SK-N-SH (cell line): ENCODE results near the gene RTN3.

Experiments used
- EZH2phosphoT487 ChIP-seq: fragments of 200-600 bp; sonication (generic); IDR thresholded peaks from 2 replicates; pipeline ENCODE4 v1.6.1; 2017; ENCODE audit warnings: low read depth, mixed run types, mild to moderate bottlenecking, antibody characterized with exemption, moderate library complexity, borderline replicate concordance
- FOXJ3 ChIP-seq: sonication (generic); formaldehyde crosslinking; IDR thresholded peaks from 2 replicates; pipeline ENCODE4 v1.5.1; 2020; ENCODE audit warnings: mild to moderate bottlenecking, missing genetic modification reagents
- FOXM1 ChIP-seq: IDR thresholded peaks from 2 replicates; pipeline ENCODE4 v1.4.0; 2012; ENCODE audit warnings: low read depth, mild to moderate bottlenecking
- MXI1 ChIP-seq: IDR thresholded peaks from 2 replicates; pipeline ENCODE4 v1.6.1; 2012; ENCODE audit warnings: mild to moderate bottlenecking, low read depth, low read length, improper control_type of control experiment
- TEAD4 ChIP-seq: IDR thresholded peaks from 2 replicates; pipeline ENCODE4 v1.4.0; 2012; ENCODE audit warnings: mild to moderate bottlenecking, borderline replicate concordance; ENCODE audit not compliant: insufficient read depth
- TF ChIP-seq, protein P1 (sequence below): IDR thresholded peaks from 2 replicates; pipeline ENCODE4 v1.6.1; 2012; ENCODE audit warnings: mild to moderate bottlenecking, low read depth, low read length, moderate library complexity
- TF ChIP-seq, protein P2 (sequence below): fragments of 200-600 bp; sonication (generic); IDR thresholded peaks from 2 replicates; pipeline ENCODE4 v1.6.1; 2017; ENCODE audit warnings: antibody characterized with exemption, mild to moderate bottlenecking, moderate library complexity
- TF ChIP-seq, protein P3 (sequence below): IDR thresholded peaks from 2 replicates; pipeline ENCODE4 v1.4.0; 2012; ENCODE audit warnings: low read depth
- TF ChIP-seq, protein P4 (sequence below): fragments of 150-350 bp; IDR thresholded peaks from 2 replicates; pipeline ENCODE4 v1.6.1; 2016; ENCODE audit warnings: mild to moderate bottlenecking, low read depth, low read length
- TF ChIP-seq, protein P5 (sequence below): IDR thresholded peaks from 2 replicates; pipeline ENCODE4; 2012

DNA sequence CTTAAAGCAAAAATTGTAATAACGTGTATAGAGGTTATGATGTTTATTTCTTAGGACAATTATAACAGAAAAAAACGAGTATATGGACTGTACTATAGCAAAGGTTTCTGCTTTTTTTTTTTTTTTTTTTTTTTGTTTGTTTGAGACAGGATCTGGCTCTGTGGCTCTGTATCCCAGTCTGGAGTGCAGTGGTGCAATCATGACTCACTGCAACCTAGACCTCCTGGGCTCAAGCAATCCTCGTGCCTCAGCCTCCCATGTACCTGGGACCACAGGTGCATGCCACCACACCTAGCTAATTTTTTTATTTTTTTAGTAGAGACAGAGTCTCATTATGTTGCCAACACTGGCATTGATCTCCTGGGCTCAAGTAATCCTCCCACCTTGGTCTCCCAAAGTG is 48.0 kb downstream of the RTN3 start:
- TF ChIP-seq TEAD4 (no peak), FOXM1 (no peak), MXI1 (no peak), EZH2phosphoT487 (no peak), FOXJ3 (no peak)
- TF ChIP-seq, protein P1, sequence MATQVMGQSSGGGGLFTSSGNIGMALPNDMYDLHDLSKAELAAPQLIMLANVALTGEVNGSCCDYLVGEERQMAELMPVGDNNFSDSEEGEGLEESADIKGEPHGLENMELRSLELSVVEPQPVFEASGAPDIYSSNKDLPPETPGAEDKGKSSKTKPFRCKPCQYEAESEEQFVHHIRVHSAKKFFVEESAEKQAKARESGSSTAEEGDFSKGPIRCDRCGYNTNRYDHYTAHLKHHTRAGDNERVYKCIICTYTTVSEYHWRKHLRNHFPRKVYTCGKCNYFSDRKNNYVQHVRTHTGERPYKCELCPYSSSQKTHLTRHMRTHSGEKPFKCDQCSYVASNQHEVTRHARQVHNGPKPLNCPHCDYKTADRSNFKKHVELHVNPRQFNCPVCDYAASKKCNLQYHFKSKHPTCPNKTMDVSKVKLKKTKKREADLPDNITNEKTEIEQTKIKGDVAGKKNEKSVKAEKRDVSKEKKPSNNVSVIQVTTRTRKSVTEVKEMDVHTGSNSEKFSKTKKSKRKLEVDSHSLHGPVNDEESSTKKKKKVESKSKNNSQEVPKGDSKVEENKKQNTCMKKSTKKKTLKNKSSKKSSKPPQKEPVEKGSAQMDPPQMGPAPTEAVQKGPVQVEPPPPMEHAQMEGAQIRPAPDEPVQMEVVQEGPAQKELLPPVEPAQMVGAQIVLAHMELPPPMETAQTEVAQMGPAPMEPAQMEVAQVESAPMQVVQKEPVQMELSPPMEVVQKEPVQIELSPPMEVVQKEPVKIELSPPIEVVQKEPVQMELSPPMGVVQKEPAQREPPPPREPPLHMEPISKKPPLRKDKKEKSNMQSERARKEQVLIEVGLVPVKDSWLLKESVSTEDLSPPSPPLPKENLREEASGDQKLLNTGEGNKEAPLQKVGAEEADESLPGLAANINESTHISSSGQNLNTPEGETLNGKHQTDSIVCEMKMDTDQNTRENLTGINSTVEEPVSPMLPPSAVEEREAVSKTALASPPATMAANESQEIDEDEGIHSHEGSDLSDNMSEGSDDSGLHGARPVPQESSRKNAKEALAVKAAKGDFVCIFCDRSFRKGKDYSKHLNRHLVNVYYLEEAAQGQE, result no peak
- TF ChIP-seq, protein P2, sequence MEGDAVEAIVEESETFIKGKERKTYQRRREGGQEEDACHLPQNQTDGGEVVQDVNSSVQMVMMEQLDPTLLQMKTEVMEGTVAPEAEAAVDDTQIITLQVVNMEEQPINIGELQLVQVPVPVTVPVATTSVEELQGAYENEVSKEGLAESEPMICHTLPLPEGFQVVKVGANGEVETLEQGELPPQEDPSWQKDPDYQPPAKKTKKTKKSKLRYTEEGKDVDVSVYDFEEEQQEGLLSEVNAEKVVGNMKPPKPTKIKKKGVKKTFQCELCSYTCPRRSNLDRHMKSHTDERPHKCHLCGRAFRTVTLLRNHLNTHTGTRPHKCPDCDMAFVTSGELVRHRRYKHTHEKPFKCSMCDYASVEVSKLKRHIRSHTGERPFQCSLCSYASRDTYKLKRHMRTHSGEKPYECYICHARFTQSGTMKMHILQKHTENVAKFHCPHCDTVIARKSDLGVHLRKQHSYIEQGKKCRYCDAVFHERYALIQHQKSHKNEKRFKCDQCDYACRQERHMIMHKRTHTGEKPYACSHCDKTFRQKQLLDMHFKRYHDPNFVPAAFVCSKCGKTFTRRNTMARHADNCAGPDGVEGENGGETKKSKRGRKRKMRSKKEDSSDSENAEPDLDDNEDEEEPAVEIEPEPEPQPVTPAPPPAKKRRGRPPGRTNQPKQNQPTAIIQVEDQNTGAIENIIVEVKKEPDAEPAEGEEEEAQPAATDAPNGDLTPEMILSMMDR, result no peak
- TF ChIP-seq, protein P3, sequence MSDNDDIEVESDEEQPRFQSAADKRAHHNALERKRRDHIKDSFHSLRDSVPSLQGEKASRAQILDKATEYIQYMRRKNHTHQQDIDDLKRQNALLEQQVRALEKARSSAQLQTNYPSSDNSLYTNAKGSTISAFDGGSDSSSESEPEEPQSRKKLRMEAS, result no peak
- TF ChIP-seq, protein P4, sequence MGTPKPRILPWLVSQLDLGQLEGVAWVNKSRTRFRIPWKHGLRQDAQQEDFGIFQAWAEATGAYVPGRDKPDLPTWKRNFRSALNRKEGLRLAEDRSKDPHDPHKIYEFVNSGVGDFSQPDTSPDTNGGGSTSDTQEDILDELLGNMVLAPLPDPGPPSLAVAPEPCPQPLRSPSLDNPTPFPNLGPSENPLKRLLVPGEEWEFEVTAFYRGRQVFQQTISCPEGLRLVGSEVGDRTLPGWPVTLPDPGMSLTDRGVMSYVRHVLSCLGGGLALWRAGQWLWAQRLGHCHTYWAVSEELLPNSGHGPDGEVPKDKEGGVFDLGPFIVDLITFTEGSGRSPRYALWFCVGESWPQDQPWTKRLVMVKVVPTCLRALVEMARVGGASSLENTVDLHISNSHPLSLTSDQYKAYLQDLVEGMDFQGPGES, result no peak
- TF ChIP-seq, protein P5, sequence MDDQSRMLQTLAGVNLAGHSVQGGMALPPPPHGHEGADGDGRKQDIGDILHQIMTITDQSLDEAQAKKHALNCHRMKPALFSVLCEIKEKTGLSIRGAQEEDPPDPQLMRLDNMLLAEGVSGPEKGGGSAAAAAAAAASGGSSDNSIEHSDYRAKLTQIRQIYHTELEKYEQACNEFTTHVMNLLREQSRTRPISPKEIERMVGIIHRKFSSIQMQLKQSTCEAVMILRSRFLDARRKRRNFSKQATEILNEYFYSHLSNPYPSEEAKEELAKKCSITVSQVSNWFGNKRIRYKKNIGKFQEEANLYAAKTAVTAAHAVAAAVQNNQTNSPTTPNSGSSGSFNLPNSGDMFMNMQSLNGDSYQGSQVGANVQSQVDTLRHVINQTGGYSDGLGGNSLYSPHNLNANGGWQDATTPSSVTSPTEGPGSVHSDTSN, result no peak
